Spleen (tissue), 11 donors: ENCODE data around the gene PHF3. TPM values are rescaled to one million over a fixed set of nuclear protein-coding genes. Genes with fewer than 3 reads are reported as not detected.

Experiments used
- DNase-seq: peaks from one replicate; pipeline ENCODE4 v3.0.0-alpha.2; 2020
- H3K27ac ChIP-seq, 8 donors: fragments of 200-600 bp; sonication (generic) in 7 of 8; 1 replicate in 4 of 8; 2 replicates in 4 of 8; pipeline versions ENCODE4 v1.5.0 to v1.8.0; 2016 to 2021; ENCODE audit warnings: inconsistent platforms in 4 of 8, mild to moderate bottlenecking in 4 of 8, moderate library complexity in 1 of 8
- H3K27me3 ChIP-seq, 7 donors: fragments of 200-600 bp; sonication (generic) in 6 of 7; replicated peaks in 1 of 7; 1 replicate in 4 of 7; 2 replicates in 3 of 7; pipeline versions ENCODE4 v1.5.0 to v1.8.0; 2016 to 2021; ENCODE audit warnings: inconsistent platforms in 3 of 7, mild to moderate bottlenecking in 1 of 7
- H3K36me3 ChIP-seq, 6 donors: fragments of 200-600 bp; sonication (generic) in 5 of 6; 1 replicate in 4 of 6; 2 replicates in 2 of 6; pipeline versions ENCODE4 v1.5.0 to v1.8.0; 2016 to 2021; ENCODE audit warnings: inconsistent platforms in 2 of 6
- H3K4me1 ChIP-seq, 6 donors: fragments of 200-600 bp; sonication (generic) in 5 of 6; 1 replicate in 3 of 6; 2 replicates in 3 of 6; pipeline versions ENCODE4 v1.5.0 to v1.8.0; 2016 to 2021; ENCODE audit warnings: inconsistent platforms in 3 of 6
- H3K4me3 ChIP-seq, 8 donors: fragments of 200-600 bp; sonication (generic) in 7 of 8; 1 replicate in 4 of 8; 2 replicates in 4 of 8; pipeline versions ENCODE4 v1.5.0 to v1.8.0; 2016 to 2021; ENCODE audit warnings: inconsistent platforms in 4 of 8, mild to moderate bottlenecking in 4 of 8, moderate library complexity in 2 of 8
- H3K9me3 ChIP-seq, 8 donors: fragments of 200-600 bp; sonication (generic) in 7 of 8; 1 replicate in 4 of 8; 2 replicates in 4 of 8; pipeline versions ENCODE4 v1.5.0 to v1.8.0; 2016 to 2021; ENCODE audit warnings: inconsistent platforms in 4 of 8
- POLR2A ChIP-seq, 3 donors: fragments of 450-650 bp; IDR thresholded peaks; one replicate each; pipeline ENCODE4 v1.5.1; 2017; ENCODE audit warnings: antibody characterized with exemption in 3 of 3, mild to moderate bottlenecking in 1 of 3
- POLR2AphosphoS5 ChIP-seq, 3 donors: sonication (generic); formaldehyde crosslinking; IDR thresholded peaks; one replicate each; pipeline ENCODE4 v1.5.1; 2017; ENCODE audit warnings: antibody characterized with exemption in 3 of 3
- WGBS, 5 donors: extraction: QIAGEN DNeasy Blood & Tissue Kit in 3 of 5; methylation state at CpG; one replicate each; pipeline versions ENCODE4 v1.1.5 to v1.1.7; 2013 to 2018; 5-methylcytosine and 5-hydroxymethylcytosine counted together
- intact Hi-C: fragments of 100-400 bp; cut with DNase I; formaldehyde crosslinking; loops from one replicate; pipeline ENCODE4 v1.15.0; 2023; ENCODE audit warnings: low total_unique reads
- polyA plus RNA-seq, 3 donors: library from polyadenylated mRNA; stranded (reverse); fragments of 200-250 nt; gene quantifications; one replicate each; pipeline ENCODE4 v1.2.1, GENCODE V29; 2013
- total RNA-seq, 7 donors: library from RNA; depleted of rRNA in 3 of 7; stranded (reverse); fragments of >200 nt in 3 of 7; fragmentation: NEBNext Ultra II Directional in 4 of 7; extraction: Animal tissue kit (Norgen Biotek cat#: 25700) in 4 of 7; gene quantifications; one replicate each; pipeline versions ENCODE4 v1.1.0 to v1.2.1, GENCODE V29; 2016 to 2021
- TF ChIP-seq, protein P1 (sequence below), 11 experiments: fragments of 200-600 bp in 7 of 11; fragments of 450-650 bp in 4 of 11; sonication (generic) in 4 of 11; IDR thresholded peaks in 8 of 11; conservative IDR thresholded peaks in 3 of 11; 1 replicate in 7 of 11; 2 replicates in 4 of 11; pipeline versions ENCODE4 v1.4.0 to v1.8.0; 2016 to 2021; ENCODE audit warnings: antibody characterized with exemption in 11 of 11, inconsistent platforms in 4 of 11, mild to moderate bottlenecking in 1 of 11
- donor health status: healthy with polysubstance abuse.
- donor health status: DM: no; HTN: no; CAD: no; lungs with moderate emphysema.
- donor health status: DM: no; HTN: no; CAD: no.
- donor health status: Bipolar disorder and iron deficiency.
- donor health status: healthy.
- donor health status: DM: no; HTN: no; CAD: no.
- donor health status: DM: yes; HTN: yes; CAD: no.

The PHF3 gene
- total and polyA plus RNA-seq, 10 donors = 7.5 to 111 (median 71.8) TPM

DNA sequence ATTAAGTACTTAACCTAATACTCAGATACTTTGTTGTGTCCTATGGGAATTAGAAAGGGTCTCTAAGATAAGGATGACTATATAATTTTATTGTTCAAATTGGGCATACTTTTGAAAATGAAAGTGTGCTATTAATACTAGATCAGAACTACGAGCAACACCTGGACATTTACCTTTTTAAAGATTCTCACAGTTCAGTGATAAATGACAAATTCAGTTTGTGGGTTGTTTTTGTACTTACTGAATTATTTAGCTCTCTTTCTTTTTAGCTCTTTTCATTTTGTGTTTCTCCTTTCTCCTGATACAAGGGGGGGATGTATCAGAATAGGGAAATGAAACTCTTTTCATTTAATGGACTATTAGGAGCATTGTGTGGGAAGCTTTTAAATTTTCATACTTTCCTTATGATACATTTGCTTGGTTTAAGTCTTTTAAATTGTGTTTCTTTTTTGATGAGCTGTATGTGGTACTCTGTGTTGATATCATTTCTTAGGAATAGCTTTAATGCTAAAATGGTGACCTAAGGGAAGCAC, 47.5 kb downstream of the PHF3 start:
- peak overlapping the region in 1 of 8 donors; percentile 16 for H3K27ac ChIP-seq
- H3K27me3 ChIP-seq = no peaks in the 10 kb centered on the region
- no peaks in the 10 kb centered on the region for H3K9me3 ChIP-seq
- WGBS, 5 donors = 53 to 71% (median 61%) methylated on average over 1 of the region's 1 CpG
- peaks cover 0 to 92% (median 43%) of the 10 kb centered on the region in 6 donors for H3K4me1 ChIP-seq
- no peak for TF ChIP-seq POLR2A (IDR thresholded peaks at IDR 0.05)
- TF ChIP-seq, protein P1, sequence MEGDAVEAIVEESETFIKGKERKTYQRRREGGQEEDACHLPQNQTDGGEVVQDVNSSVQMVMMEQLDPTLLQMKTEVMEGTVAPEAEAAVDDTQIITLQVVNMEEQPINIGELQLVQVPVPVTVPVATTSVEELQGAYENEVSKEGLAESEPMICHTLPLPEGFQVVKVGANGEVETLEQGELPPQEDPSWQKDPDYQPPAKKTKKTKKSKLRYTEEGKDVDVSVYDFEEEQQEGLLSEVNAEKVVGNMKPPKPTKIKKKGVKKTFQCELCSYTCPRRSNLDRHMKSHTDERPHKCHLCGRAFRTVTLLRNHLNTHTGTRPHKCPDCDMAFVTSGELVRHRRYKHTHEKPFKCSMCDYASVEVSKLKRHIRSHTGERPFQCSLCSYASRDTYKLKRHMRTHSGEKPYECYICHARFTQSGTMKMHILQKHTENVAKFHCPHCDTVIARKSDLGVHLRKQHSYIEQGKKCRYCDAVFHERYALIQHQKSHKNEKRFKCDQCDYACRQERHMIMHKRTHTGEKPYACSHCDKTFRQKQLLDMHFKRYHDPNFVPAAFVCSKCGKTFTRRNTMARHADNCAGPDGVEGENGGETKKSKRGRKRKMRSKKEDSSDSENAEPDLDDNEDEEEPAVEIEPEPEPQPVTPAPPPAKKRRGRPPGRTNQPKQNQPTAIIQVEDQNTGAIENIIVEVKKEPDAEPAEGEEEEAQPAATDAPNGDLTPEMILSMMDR (IDR thresholded peaks at IDR 0.05 in 8 of 11, conservative IDR thresholded peaks at IDR 0.05 in 3 of 11) = no peak
- TF ChIP-seq POLR2AphosphoS5 (IDR thresholded peaks at IDR 0.05) = no peak
- DNase-seq = no peak
- peaks cover 0 to 45% (median 17%) of the 10 kb centered on the region in 6 donors for H3K36me3 ChIP-seq
- H3K4me3 ChIP-seq = no peak overlapping the region
- intact Hi-C loops = no loop called here

DNA sequence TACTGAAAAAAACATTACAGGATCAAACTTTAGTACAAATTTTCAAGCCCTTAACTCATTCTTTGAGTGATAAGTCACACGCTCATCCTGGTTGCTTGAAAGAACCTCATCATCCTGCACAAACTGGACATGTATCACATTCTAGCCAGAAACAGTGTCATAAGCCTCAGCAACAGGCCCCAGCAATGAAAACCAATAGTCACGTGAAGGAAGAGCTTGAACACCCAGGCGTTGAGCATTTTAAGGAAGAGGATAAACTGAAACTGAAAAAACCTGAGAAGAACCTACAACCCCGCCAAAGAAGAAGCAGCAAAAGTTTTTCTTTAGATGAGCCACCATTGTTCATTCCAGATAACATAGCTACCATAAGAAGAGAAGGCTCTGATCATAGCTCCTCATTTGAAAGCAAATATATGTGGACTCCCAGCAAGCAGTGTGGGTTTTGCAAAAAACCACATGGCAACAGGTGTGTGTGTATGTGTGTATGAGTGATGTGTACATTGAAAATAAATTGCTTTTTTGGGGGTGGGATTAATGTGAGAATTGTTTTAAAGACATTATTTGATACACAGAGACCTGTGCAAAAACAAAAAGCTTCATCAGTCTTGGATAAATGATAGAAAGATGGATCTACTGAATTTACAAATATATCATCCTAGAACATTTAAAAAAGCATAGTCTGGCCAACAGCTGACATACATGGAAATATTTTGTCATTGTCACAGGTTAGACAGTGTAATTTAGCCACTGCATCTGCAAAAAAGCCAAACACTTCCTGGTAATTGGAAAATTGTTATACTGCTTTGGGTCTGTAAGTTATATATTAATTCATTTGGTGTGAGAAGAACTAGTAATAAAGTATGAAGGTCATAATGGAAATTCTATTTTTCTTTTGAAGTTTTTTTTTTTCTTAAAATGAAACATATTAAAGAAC, 50.1 kb downstream of the PHF3 start:
- Histone ChIP-seq H3K27ac (peak overlapping the region in 6 of 8 donors; percentile 2 to 64 (median 53)), H3K27me3 (no peaks in the 10 kb centered on the region)

DNA sequence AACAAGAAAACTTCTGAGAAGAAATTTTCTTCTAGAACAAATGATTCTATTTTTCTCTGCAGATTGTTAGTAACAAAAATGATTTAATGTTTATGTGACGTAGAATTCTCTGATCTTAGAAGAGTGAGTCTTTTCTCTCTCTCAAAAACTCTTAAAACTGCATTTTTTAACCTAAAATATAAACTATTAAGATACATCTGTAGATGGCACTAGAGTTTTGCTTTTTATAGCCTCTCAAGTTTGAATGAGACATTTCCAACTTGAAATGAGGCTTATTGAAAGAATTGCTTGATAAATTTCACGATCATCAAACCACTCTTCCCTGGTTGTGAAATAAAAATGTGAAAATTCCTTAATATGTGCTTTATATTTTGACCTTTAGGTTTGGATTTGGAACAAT, 53.8 kb downstream of the PHF3 start:
- intact Hi-C loops = no loop called here
- TF ChIP-seq, protein P1 (IDR thresholded peaks at IDR 0.05 in 8 of 11, conservative IDR thresholded peaks at IDR 0.05 in 3 of 11) = no peak
- no peak for TF ChIP-seq POLR2A (IDR thresholded peaks at IDR 0.05)
- no peak for TF ChIP-seq POLR2AphosphoS5 (IDR thresholded peaks at IDR 0.05)
- 77 to 96% (median 89%) methylated on average over 2 of the region's 2 CpGs for WGBS, 5 donors
- H3K9me3 ChIP-seq = no peaks in the 10 kb centered on the region
- no peak overlapping the region for H3K27ac ChIP-seq
- H3K4me1 ChIP-seq = peaks cover 0 to 56% (median 20%) of the 10 kb centered on the region in 6 donors
- no peak for DNase-seq
- peaks cover 0 to 25% (median 7%) of the 10 kb centered on the region in 6 donors for H3K36me3 ChIP-seq
- no peak overlapping the region for H3K4me3 ChIP-seq
- no peaks in the 10 kb centered on the region for H3K27me3 ChIP-seq

More for the DNA sequence above, 50.1 kb downstream of the PHF3 start:
- peaks cover 0 to 91% (median 39%) of the 10 kb centered on the region in 6 donors for H3K4me1 ChIP-seq
- H3K36me3 ChIP-seq = peaks cover 0 to 36% (median 13%) of the 10 kb centered on the region in 6 donors
- no peaks in the 10 kb centered on the region for H3K9me3 ChIP-seq
- no peak overlapping the region for H3K4me3 ChIP-seq
- TF ChIP-seq POLR2A (IDR thresholded peaks at IDR 0.05) (no peak), POLR2AphosphoS5 (IDR thresholded peaks at IDR 0.05) (peak in 1 of 3 donors; percentile 45)
- intact Hi-C loops = no loop called here
- no peak for DNase-seq
- 56 to 64% (median 61%) methylated on average over 4 of the region's 4 CpGs for WGBS, 5 donors

DNA sequence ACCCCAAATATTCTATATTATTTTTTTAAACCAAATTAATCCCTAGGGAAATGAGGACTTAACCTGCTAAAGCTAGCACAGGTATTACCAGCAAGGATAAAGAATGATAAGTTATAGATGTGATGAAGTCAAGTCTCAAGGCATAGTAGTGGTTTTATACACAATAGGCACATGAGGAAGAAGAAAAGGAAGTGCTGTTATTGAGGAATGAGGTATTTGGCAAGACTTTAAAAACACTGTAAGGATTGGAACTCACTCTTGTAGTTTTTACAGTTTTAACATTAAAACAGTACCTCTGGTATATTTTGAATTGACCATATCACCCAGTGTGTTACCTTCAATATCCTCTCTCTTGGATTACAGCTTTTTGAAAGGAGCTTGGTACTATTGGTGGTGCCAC, 54.6 kb downstream of the PHF3 start:
- Histone ChIP-seq H3K36me3 (peaks cover 0 to 25% (median under 1%) of the 10 kb centered on the region in 6 donors), H3K4me3 (no peak overlapping the region), H3K27me3 (no peaks in the 10 kb centered on the region), H3K27ac (no peak overlapping the region), H3K9me3 (no peaks in the 10 kb centered on the region), H3K4me1 (peaks cover 0 to 48% (median 17%) of the 10 kb centered on the region in 6 donors)
- DNase-seq = no peak
- intact Hi-C loops = no loop called here
- TF ChIP-seq POLR2AphosphoS5 (IDR thresholded peaks at IDR 0.05) (no peak), POLR2A (IDR thresholded peaks at IDR 0.05) (no peak)
- TF ChIP-seq, protein P1 (IDR thresholded peaks at IDR 0.05 in 8 of 11, conservative IDR thresholded peaks at IDR 0.05 in 3 of 11) = no peak
